HL-60 (cell line): Measurements from ENCODE around the gene SUCO.

Experiments
- DNase-seq, 2 experiments: peaks; one replicate each; pipeline ENCODE4 v3.0.0-alpha.2; 2010 to 2020; ENCODE audit warnings: low read depth in 1 of 2, low spot score in 1 of 2
- H3K27ac ChIP-seq: fragments of 250-450 bp; sonication (Bioruptor Pico); replicated peaks from 2 replicates; pipeline ENCODE4 v1.5.1; 2020; ENCODE audit warnings: mild to moderate bottlenecking, moderate library complexity
- H3K27me3 ChIP-seq: fragments of 250-450 bp; sonication (Bioruptor Pico); 2 replicates; pipeline ENCODE4 v1.5.1; 2021; ENCODE audit warnings: mild to moderate bottlenecking, moderate library complexity; ENCODE audit not compliant: insufficient read depth, poor library complexity, severe bottlenecking
- H3K4me3 ChIP-seq: replicated peaks from 2 replicates; pipeline ENCODE4 v1.5.1; 2011; ENCODE audit warnings: mild to moderate bottlenecking, control low read depth, low read length; ENCODE audit not compliant: insufficient read depth
- CTCF ChIP-seq: IDR thresholded peaks from one replicate; pipeline ENCODE4 v1.5.1; 2011; ENCODE audit warnings: low read length, control low read depth, inconsistent platforms; ENCODE audit not compliant: insufficient read depth
- GABPA ChIP-seq: IDR thresholded peaks from 2 replicates; pipeline ENCODE4 v1.6.1; 2012; ENCODE audit warnings: low read depth
- POLR2AphosphoS5 ChIP-seq: IDR thresholded peaks from 2 replicates; pipeline ENCODE4 v1.6.1; 2012; ENCODE audit warnings: low read depth
- REST ChIP-seq: IDR thresholded peaks from 2 replicates; pipeline ENCODE4 v1.6.1; 2012; ENCODE audit warnings: low read depth; ENCODE audit not compliant: insufficient replicate concordance
- SPI1 ChIP-seq: IDR thresholded peaks from 2 replicates; pipeline ENCODE4 v1.6.1; 2012; ENCODE audit warnings: low read depth, mild to moderate bottlenecking, borderline replicate concordance

Gene SUCO

GRCh38 chr1:172599912-172600311, 67.0 kb downstream of the SUCO start:
- Histone ChIP-seq H3K4me3 (no peak overlapping the region), H3K27ac (no peak overlapping the region), H3K27me3 (no peaks in the 10 kb centered on the region)
- no peak for DNase-seq
- no peak for TF ChIP-seq CTCF
- TF ChIP-seq POLR2AphosphoS5 = no peak
- no peak for TF ChIP-seq GABPA
- no peak for TF ChIP-seq SPI1
- no peak for TF ChIP-seq REST

DNA sequence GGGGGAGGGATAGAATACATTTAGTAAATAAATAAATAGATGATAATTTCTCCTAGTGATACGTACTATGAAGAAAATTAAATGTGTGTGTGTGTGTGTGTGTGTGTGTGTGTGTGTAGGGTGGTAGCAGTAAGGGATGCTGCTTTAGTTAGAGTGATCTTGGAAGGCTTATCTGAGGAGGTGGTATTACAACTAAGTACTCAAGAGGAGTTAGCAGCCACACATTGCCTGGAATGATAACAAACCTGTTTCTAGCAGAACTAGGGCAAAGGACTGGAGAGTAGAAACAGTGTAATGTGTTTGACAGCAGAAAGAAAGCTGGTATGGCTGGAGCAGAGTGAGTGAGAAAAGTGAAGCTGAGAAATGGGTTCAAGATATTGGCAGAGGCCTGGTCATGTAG, 67.7 kb downstream of the SUCO start:
- Histone ChIP-seq H3K27me3 (no peaks in the 10 kb centered on the region), H3K4me3 (no peak overlapping the region), H3K27ac (no peak overlapping the region)
- no peak for DNase-seq
- no peak for TF ChIP-seq GABPA

DNA sequence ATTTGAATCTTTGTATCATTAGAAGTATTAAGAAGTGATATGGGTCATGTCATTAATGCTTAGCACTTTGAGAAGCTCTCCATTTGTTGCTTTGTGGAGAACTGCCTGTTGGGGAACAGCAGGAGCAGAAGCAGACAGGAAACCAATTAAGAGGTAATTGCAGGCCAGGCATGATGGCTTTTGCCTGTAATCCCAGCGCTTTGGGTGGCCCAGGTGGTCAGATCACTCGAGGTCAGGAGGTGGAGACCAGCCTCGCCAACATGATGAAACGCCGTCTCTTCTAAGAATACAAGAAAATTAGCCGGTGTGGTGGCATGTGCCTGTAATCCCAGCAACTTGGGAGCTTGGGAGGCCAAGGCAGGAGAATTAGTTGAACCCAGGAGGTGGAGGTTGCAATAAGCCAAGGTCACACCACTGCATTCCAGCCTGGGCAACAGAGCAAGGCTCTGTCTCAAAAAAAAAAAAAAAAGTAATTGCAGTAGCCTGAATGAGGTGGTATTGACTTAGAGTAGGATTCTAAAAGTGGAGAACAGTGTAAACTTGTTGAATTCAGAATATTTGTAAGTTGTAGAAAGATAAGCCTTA, 68.2 kb downstream of the SUCO start:
- Histone ChIP-seq H3K27ac (no peak overlapping the region), H3K27me3 (no peaks in the 10 kb centered on the region), H3K4me3 (no peak overlapping the region)
- no peak for DNase-seq
- TF ChIP-seq SPI1 (no peak), POLR2AphosphoS5 (no peak), GABPA (no peak)

DNA sequence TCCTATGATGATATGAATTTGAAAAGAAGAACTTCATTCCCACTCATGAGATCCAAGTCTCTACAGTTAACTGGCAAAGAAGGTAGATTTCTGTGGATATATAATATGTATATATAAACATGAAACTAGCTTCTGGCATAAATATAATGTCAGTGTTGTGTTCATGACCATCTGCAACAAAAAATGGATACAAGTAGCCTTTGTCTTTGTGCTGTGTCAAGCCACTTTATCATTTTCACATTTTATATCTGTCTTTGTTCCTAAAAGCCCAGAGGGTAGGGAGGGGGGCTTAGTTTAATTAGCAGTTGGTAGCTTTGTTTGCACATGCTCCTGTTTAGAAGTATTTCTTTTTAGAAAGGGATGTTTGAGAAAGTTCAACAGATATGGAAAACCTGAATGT, 69.8 kb downstream of the SUCO start:
- TF ChIP-seq POLR2AphosphoS5 (no peak), REST (no peak), SPI1 (no peak), CTCF (no peak), GABPA (no peak)
- Histone ChIP-seq H3K27ac (no peak overlapping the region), H3K27me3 (no peaks in the 10 kb centered on the region), H3K4me3 (no peak overlapping the region)
- DNase-seq = no peak

DNA sequence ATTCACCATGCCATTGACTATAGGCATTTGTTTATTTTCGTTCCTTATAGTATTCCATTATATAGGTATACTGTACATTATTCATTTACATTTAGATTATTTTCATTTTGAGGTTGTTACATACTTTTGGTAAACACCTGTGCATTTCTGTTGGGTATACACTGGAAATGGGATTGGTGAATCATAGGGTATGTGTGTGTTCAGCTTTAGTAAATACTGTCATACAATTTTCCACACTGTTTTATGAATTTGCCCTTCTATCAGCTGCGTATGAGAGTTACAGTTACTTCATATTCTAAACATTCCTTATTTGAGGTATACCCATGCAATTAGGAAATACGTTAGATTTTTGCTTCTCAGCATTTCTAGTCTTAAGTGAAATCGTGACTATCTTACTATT, 70.9 kb downstream of the SUCO start:
- no peaks in the 10 kb centered on the region for H3K27me3 ChIP-seq
- no peak for TF ChIP-seq GABPA
- TF ChIP-seq REST = no peak
- no peak for TF ChIP-seq SPI1
- no peak overlapping the region for H3K27ac ChIP-seq
- H3K4me3 ChIP-seq = no peak overlapping the region
- DNase-seq = no peak
